C4-2B (cell line): Measurements from ENCODE around the gene PPM1E.

Source experiments
- H3K27ac ChIP-seq: fragments of 450-650 bp; 2 replicates; pipeline ENCODE4 v1.5.1; 2017
- ZFX ChIP-seq: fragments of 450-650 bp; IDR thresholded peaks from 2 replicates; pipeline ENCODE4 v1.6.1; 2017
- TF ChIP-seq, protein P1 (sequence below): fragments of 450-650 bp; conservative IDR thresholded peaks from 2 replicates; pipeline ENCODE4 v1.5.1; 2017; ENCODE audit warnings: mild to moderate bottlenecking

The PPM1E gene

DNA sequence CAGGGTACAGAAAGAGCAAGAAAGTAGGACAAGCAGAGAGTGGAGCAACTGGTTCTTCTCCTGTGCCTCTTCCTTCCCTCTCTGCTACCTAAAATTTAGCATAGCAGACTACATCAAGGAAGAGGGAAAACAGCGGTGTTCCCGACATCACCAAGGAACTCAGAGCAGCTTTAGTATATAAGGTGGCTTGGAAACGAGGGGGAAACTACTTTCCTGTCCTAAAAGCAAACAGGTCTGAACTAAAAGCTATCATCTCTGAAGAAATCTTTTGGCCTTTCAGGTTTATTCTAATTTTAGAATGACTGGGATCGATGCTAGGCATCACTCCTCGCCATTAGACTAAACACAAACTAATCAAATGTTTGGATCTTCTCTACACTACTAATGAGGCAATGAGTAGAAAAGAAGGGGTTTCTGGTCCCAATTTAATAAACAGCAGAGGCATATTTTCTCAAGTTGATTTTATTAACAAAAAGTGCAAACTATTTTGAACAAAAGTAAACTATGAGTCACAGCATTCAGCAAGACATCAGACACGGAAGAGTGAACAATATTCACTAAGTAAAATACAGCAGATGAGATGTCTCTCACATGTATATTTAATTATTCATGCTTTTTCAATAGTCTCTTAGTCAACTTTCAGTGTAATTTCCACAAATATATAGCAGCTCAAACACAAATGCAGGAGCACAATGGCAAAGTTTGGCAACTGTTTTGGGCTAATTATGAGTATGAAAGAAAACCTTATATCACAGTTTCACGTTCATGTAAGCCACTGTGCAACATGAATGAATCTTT lies 242.3 kb downstream of the PPM1E start:
- TF ChIP-seq ZFX = no peak
- TF ChIP-seq, protein P1, sequence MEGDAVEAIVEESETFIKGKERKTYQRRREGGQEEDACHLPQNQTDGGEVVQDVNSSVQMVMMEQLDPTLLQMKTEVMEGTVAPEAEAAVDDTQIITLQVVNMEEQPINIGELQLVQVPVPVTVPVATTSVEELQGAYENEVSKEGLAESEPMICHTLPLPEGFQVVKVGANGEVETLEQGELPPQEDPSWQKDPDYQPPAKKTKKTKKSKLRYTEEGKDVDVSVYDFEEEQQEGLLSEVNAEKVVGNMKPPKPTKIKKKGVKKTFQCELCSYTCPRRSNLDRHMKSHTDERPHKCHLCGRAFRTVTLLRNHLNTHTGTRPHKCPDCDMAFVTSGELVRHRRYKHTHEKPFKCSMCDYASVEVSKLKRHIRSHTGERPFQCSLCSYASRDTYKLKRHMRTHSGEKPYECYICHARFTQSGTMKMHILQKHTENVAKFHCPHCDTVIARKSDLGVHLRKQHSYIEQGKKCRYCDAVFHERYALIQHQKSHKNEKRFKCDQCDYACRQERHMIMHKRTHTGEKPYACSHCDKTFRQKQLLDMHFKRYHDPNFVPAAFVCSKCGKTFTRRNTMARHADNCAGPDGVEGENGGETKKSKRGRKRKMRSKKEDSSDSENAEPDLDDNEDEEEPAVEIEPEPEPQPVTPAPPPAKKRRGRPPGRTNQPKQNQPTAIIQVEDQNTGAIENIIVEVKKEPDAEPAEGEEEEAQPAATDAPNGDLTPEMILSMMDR = no peak
- H3K27ac ChIP-seq = no peak overlapping the region

DNA sequence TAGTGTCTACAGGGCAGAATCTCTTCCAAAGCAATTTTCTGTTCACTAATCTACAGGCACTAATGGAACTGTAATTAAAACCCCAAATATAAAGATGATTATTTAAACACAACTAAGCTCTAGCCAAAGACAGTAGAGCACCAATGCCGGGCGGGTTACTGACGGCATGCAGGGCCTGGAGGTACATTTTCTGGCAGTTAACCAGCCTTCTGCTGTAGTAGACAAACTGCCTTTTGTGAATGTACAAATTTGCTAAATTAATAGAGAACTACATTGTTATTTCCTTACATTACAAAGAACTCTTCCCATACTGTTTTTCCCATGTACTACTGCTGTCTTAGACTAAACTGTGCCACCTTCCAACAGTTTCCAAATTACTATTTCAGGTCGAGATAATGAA lies 243.2 kb downstream of the PPM1E start:
- no peak overlapping the region for H3K27ac ChIP-seq
- TF ChIP-seq, protein P1 = no peak

- TF ChIP-seq ZFX = no peak
- TF ChIP-seq, protein P1 = no peak
- H3K27ac ChIP-seq = no peak overlapping the region
These were observed 243.8 kb downstream of the PPM1E start for GRCh38 chr17:58999500-58999899.

GRCh38 chr17:59000022-59000421 lies 244.4 kb downstream of the PPM1E start:
- TF ChIP-seq ZFX = no peak
- TF ChIP-seq, protein P1 = no peak
- no peak overlapping the region for H3K27ac ChIP-seq

- H3K27ac ChIP-seq = no peak overlapping the region
- no peak for TF ChIP-seq ZFX
- TF ChIP-seq, protein P1 = no peak
These were observed 245.6 kb downstream of the PPM1E start for GRCh38 chr17:59001158-59001814.

GRCh38 chr17:59002126-59002525 lies 246.5 kb downstream of the PPM1E start:
- no peak for TF ChIP-seq ZFX
- TF ChIP-seq, protein P1 = no peak
- H3K27ac ChIP-seq = no peak overlapping the region

DNA sequence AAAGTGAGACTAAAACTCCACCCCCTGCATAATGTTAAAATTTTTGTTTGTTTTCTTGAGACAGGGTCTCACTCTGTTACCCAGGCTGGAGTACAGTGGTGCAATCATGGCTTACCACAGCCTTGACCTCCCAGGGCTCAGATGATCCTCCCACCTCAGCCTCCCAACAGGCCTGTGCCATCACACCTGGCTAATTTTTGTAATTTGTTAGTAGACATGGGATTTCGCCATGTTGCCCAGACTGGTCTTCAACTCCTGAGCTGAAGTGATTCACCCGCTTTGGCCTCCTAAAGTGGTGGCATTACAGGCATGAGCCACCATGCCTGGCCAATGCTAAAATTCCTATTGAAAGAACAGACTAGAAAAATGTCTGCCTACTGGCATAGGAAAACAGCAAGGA lies 247.2 kb downstream of the PPM1E start:
- TF ChIP-seq ZFX = no peak
- TF ChIP-seq, protein P1 = no peak
- H3K27ac ChIP-seq = no peak overlapping the region
